Aorta (tissue), 5 donors: ENCODE measurements around the gene RBX1. TPM values are rescaled to one million over a fixed set of nuclear protein-coding genes. Genes with fewer than 3 reads are reported as not detected.

Experiments used
- ATAC-seq: fragments of 200-7000 bp; cut with Tn5 transposase; one replicate; pipeline ENCODE4 v1.9.1; 2022; ENCODE audit warnings: moderate library complexity; ENCODE audit not compliant: low FRiP score
- DNase-seq, 2 donors: peaks; one replicate each; pipeline ENCODE4 v3.0.0-alpha.2; 2020
- H3K27ac ChIP-seq, 2 donors: one replicate each; pipeline ENCODE4 v1.5.1; 2013; ENCODE audit warnings: low read length in 2 of 2, mild to moderate bottlenecking in 2 of 2, moderate library complexity in 2 of 2, control low read depth in 1 of 2, inconsistent platforms in 1 of 2, low read depth in 1 of 2
- H3K27me3 ChIP-seq, 2 donors: one replicate each; pipeline ENCODE4 v1.6.1; 2013; ENCODE audit warnings: control low read depth in 1 of 2, low read length in 1 of 2, mild to moderate bottlenecking in 1 of 2, moderate library complexity in 1 of 2; ENCODE audit not compliant: insufficient read depth in 2 of 2, control insufficient read depth in 1 of 2
- H3K36me3 ChIP-seq, 2 donors: one replicate each; pipeline ENCODE4 v1.6.1; 2013; ENCODE audit warnings: control low read depth in 1 of 2, low read length in 1 of 2, mild to moderate bottlenecking in 1 of 2; ENCODE audit not compliant: insufficient read depth in 2 of 2, control insufficient read depth in 1 of 2
- H3K4me1 ChIP-seq, 2 donors: one replicate each; pipeline ENCODE4 v1.6.1; 2013; ENCODE audit warnings: low read length in 2 of 2, control low read depth in 1 of 2, mild to moderate bottlenecking in 1 of 2, moderate library complexity in 1 of 2; ENCODE audit not compliant: insufficient read depth in 2 of 2, control insufficient read depth in 1 of 2
- H3K4me3 ChIP-seq, 2 donors: one replicate each; pipeline ENCODE4 v1.5.1; 2013; ENCODE audit warnings: low read length in 2 of 2, control low read depth in 1 of 2, mild to moderate bottlenecking in 1 of 2
- H3K9me3 ChIP-seq: one replicate; pipeline ENCODE4 v1.6.1; 2013; ENCODE audit warnings: mild to moderate bottlenecking, low read length; ENCODE audit not compliant: control insufficient read depth
- WGBS, 2 donors: extraction: QIAGEN DNeasy Blood & Tissue Kit; methylation state at CpG; one replicate each; pipeline ENCODE4 v1.1.7; 2013; 5-methylcytosine and 5-hydroxymethylcytosine counted together
- intact Hi-C, 2 donors: fragments of 100-400 bp; cut with DNase I; formaldehyde crosslinking; loops; one replicate each; pipeline versions ENCODE4 v1.14.2 to v1.15.0; 2022
- polyA plus RNA-seq, 2 donors: library from polyadenylated mRNA; stranded (reverse); fragments of 200-250 nt; gene quantifications; one replicate each; pipeline ENCODE4 v1.2.3, GENCODE V29; 2013
- total RNA-seq, 2 donors: library from RNA; stranded (reverse); fragmentation: NEBNext Ultra II Directional; extraction: Animal tissue kit (Norgen Biotek cat#: 25700); gene quantifications; one replicate each; pipeline ENCODE4 v1.2.1, GENCODE V29; 2021
- donor health status: healthy with polysubstance abuse.
- donor health status: Bipolar disorder and iron deficiency.
- donor health status: DM: no; HTN: no; CAD: no.
- donor health status: DM: no; HTN: no; CAD: no.
- donor health status: DM: yes; HTN: yes; CAD: no.

The RBX1 gene
- total and polyA plus RNA-seq, 4 donors, result 36.2 to 102 (median 50.1) TPM

DNA sequence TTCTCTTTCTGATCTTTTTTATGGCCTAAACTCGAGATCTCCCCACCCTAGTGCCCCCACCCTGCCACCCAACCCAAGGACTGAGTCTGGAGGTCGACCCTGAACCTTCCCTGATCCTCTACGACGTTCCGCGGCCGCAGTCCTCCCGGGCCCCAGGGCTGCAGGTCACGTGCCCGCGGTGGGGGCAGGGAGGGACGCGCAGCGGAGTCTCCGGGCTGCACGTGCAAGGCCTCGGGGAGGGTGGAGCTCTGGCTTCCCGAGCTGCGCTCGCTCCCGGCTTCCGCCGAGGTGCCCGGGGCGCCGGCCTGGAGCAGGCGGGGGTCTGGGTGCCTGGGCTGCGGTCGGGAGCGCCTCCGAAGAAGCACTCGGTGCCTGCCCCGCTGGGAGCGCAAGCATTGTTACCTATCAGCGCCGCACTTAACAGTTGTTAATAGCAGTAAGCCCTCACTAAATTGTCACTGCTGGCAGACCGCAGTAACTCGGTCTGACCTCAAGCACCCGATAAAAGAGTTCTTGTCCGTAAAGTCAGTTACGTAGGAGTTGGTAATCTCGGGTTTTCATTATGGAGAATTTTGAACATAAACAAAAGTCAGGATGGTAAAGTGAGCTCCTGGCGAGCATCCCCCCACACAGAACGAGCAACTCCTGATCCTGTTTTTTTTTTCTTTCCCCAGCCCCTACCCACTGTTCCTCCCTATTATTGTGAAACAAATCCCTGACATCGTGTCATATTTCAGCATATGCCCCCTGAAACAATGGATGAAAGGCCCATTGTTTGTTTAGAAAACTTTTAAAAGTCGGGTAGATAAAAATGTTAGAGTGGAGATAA is 71.5 kb downstream of the RBX1 start:
- no peaks in the 10 kb centered on the region for H3K36me3 ChIP-seq
- peak; percentile 94 to 96 for DNase-seq
- H3K27ac ChIP-seq, result peak overlapping the region; percentile 31 to 70
- no peaks in the 10 kb centered on the region for H3K9me3 ChIP-seq
- no peaks in the 10 kb centered on the region for H3K4me1 ChIP-seq
- peak; percentile 95 for ATAC-seq
- peak overlapping the region; percentile 77 to 82 for H3K4me3 ChIP-seq
- intact Hi-C loops, result loop anchor here in 1 of 2 donors (1.0 kb wide), 2 partner anchors 69 to 71 kb away; partner anchors contain the start of gene RBX1
- 7% methylated on average over 43 to 46 of the region's 46 CpGs for WGBS, 2 donors
- no peaks in the 10 kb centered on the region for H3K27me3 ChIP-seq

Other genes starting within 250 kb of the RBX1 start
- 10 to 100 TPM; 12.6 to 14.2 TPM for gene SLC25A17, start 132.0 kb upstream of the RBX1 start, total RNA-seq
- gene SLC25A17, start 132.0 kb upstream of the RBX1 start, polyA plus RNA-seq, result 10 to 100 TPM in 1 of 2 donors, 1 to 10 TPM in 1; 6.0 to 15.2 TPM
- 100 to 1,000 TPM; 172 to 182 TPM for gene ST13, start 94.7 kb upstream of the RBX1 start, total RNA-seq
- gene ST13, start 94.7 kb upstream of the RBX1 start, polyA plus RNA-seq, result 100 to 1,000 TPM; 117 to 177 TPM
- 10 to 100 TPM in 1 of 2 donors, 1 to 10 TPM in 1; 9.4 to 14.9 TPM for gene XPNPEP3, start 94.2 kb upstream of the RBX1 start, total RNA-seq
- gene XPNPEP3, start 94.2 kb upstream of the RBX1 start, polyA plus RNA-seq, result 1 to 10 TPM in 1 of 2 donors, under 1 TPM in 1; 0.38 to 4.8 TPM
- gene DNAJB7, start 89.3 kb upstream of the RBX1 start, total RNA-seq, result not detected
- not detected for gene DNAJB7, start 89.3 kb upstream of the RBX1 start, polyA plus RNA-seq
- 10 to 100 TPM; 55.6 to 89.5 TPM for gene EP300, start 141.2 kb downstream of the RBX1 start, total RNA-seq
- gene EP300, start 141.2 kb downstream of the RBX1 start, polyA plus RNA-seq, result 10 to 100 TPM in 1 of 2 donors, 1 to 10 TPM in 1; 4.9 to 18.0 TPM